Epithelial cell of esophagus (primary cell): ENCODE results near the gene ACOT7.

Experiments used
- DNase-seq: peaks from one replicate; pipeline ENCODE4 v3.0.0; 2010; ENCODE audit warnings: low read depth
- H3K4me3 ChIP-seq: 2 replicates; pipeline ENCODE4 v1.5.1; 2011; ENCODE audit warnings: mild to moderate bottlenecking, low read length, control low read depth
- CTCF ChIP-seq: IDR thresholded peaks from 2 replicates; pipeline ENCODE4 v1.5.1; 2011; ENCODE audit warnings: low read depth, mild to moderate bottlenecking, low read length, control low read depth, inconsistent platforms; ENCODE audit not compliant: insufficient read depth; ENCODE audit errors: missing control alignments

The ACOT7 gene

GRCh38 chr1:6241107-6241886, 152.3 kb downstream of the ACOT7 start:
- DNase-seq: no peak
- no peak overlapping the region for H3K4me3 ChIP-seq
- no peak for TF ChIP-seq CTCF

- H3K4me3 ChIP-seq: no peak overlapping the region
- DNase-seq: peak; percentile 65
- TF ChIP-seq CTCF: no peak
These were observed 153.4 kb downstream of the ACOT7 start for GRCh38 chr1:6239950-6240768.

- no peak overlapping the region for H3K4me3 ChIP-seq
- no peak for DNase-seq
- no peak for TF ChIP-seq CTCF
These were observed 154.3 kb downstream of the ACOT7 start for GRCh38 chr1:6239213-6239752.

GRCh38 chr1:6237093-6237492, 156.5 kb downstream of the ACOT7 start:
- TF ChIP-seq CTCF: no peak
- no peak overlapping the region for H3K4me3 ChIP-seq
- no peak for DNase-seq

- DNase-seq: no peak
- peak overlapping the region; percentile 73 for H3K4me3 ChIP-seq
- no peak for TF ChIP-seq CTCF
These were observed 158.3 kb downstream of the ACOT7 start for GRCh38 chr1:6235296-6235677.

GRCh38 chr1:6234502-6235295, 158.9 kb downstream of the ACOT7 start:
- peak overlapping the region; percentile 73 for H3K4me3 ChIP-seq
- no peak for TF ChIP-seq CTCF
- peak; percentile 36 for DNase-seq
